Measurements from ENCODE around the gene TMEM120A.
"Not testable (repeated sequence)": the region's sequence is repeated elsewhere in the genome, so short reads cannot be mapped to it uniquely, and the experiment has no call there.

TMEM120A gene

DNA sequence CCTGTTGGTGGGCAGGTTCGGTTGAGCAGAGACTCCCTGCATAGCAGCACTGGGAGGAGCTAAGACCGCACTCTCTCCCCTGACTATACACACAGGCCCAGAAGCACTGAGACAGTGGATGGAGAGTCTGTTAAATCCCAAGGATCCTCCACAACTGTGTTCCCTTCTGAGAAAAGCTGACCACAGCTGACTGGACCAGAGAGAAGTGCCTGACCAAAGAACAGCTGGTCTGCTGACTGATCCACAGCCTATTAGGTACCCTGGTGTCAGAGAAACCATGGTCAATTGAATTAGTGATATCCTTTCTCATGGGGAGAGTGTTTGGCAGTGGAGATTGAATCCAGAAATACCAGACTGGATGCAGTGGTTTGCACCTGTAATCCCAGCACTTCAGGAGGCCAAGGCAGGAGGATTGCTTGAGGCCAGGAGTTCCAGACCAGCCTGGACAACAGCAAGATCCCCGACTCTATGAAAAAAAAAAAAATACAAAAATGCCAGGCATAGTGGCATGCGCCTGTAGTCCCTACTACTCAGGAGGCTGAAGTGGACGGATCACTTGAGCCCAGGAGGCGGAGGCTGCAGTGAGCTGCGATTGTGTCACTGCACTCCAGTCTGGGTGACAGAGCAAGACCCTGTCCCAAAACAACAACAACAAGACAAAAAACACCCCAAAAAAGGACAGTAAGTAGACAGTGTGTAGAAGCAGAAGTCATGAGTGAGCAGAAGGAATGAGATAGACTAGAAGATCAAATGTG lies 27.8 kb upstream of the TMEM120A start:
- TF ChIP-seq, protein P1, sequence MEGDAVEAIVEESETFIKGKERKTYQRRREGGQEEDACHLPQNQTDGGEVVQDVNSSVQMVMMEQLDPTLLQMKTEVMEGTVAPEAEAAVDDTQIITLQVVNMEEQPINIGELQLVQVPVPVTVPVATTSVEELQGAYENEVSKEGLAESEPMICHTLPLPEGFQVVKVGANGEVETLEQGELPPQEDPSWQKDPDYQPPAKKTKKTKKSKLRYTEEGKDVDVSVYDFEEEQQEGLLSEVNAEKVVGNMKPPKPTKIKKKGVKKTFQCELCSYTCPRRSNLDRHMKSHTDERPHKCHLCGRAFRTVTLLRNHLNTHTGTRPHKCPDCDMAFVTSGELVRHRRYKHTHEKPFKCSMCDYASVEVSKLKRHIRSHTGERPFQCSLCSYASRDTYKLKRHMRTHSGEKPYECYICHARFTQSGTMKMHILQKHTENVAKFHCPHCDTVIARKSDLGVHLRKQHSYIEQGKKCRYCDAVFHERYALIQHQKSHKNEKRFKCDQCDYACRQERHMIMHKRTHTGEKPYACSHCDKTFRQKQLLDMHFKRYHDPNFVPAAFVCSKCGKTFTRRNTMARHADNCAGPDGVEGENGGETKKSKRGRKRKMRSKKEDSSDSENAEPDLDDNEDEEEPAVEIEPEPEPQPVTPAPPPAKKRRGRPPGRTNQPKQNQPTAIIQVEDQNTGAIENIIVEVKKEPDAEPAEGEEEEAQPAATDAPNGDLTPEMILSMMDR (IDR thresholded peaks at IDR 0.05; ENCODE audit: insufficient read depth, low read length, poor library complexity, severe bottlenecking): no peak
- Histone ChIP-seq H3K4me3 (replicated peaks; ENCODE audit: low read depth, low read length) (no peak overlapping the region), H3K36me3 (ENCODE audit: control insufficient read depth, insufficient read depth, low read length) (peaks cover 10% of the 10 kb centered on the region), H3K27me3 (replicated peaks; ENCODE audit: control insufficient read depth, insufficient read depth, low read length) (no peaks in the 10 kb centered on the region)
- DNase-seq (ENCODE audit: extremely low read depth, insufficient read length): no peak

DNA sequence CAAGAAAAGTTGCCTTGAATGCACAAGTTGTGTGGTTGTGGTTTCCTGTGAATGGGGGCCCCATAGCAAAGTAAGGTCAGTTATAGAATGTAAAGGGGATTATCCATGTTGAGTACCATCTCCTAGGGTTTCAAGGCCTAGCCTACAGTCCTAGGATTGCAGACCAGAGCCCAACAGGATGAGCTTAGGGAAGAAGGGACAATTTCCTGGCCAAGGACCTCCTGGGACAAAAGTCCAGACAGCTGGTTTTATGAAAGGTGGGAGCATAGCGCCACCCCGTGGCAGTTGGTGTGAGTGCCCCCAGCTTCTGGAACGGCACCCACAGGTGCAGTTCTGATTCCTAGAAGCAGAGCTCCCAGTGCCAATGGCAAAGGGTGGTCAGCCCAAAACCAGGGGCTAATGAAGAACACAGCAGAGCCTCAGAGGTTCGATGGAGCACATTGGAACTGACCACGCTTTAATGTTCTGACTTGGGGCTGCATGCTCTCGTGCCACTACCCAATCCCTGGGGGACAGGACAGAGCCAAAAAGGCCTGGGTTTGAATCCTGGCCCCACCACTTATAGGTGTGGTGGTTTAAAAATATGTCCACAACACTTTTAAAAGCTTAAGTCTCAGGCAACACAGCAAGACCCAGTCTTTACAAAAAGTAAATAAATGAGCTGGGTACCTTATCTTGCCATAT lies 25.8 kb upstream of the TMEM120A start:
- Histone ChIP-seq H3K27me3 (replicated peaks; ENCODE audit: control insufficient read depth, insufficient read depth, low read length) (no peaks in the 10 kb centered on the region), H3K36me3 (ENCODE audit: control insufficient read depth, insufficient read depth, low read length) (peaks cover 12% of the 10 kb centered on the region), H3K4me3 (replicated peaks; ENCODE audit: low read depth, low read length) (no peak overlapping the region)
- peak; percentile 44 for DNase-seq (ENCODE audit: extremely low read depth, insufficient read length)
- TF ChIP-seq, protein P1 (IDR thresholded peaks at IDR 0.05; ENCODE audit: insufficient read depth, low read length, poor library complexity, severe bottlenecking): peak; percentile 91

DNA sequence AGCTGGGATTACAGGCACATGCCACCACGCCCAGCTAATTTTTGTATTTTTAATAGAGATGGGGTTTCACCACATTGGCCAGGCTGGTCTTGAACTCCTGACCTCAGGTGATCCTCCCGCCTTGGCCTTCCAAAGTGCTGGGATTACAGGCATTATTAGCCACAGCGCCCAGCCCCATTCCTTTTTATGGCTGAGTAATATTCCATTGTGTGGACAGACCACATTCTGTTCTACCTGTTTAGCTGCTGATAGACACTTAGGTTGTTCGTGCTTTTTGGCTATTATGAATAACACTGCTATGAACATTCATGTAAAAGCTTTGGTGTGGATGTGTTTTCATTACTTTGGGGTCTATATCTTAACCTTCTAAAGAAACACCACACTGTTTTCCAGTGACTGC lies 24.1 kb upstream of the TMEM120A start:
- H3K27me3 ChIP-seq (replicated peaks; ENCODE audit: control insufficient read depth, insufficient read depth, low read length); H3K4me3 ChIP-seq (replicated peaks; ENCODE audit: low read depth, low read length); DNase-seq (ENCODE audit: extremely low read depth, insufficient read length): not testable (repeated sequence)
- H3K36me3 ChIP-seq (ENCODE audit: control insufficient read depth, insufficient read depth, low read length): peaks cover 10% of the 10 kb centered on the region

GRCh38 chr7:76016191-76016947 lies 22.0 kb upstream of the TMEM120A start:
- TF ChIP-seq, protein P1 (IDR thresholded peaks at IDR 0.05; ENCODE audit: insufficient read depth, low read length, poor library complexity, severe bottlenecking): no peak
- no peaks in the 10 kb centered on the region for H3K27me3 ChIP-seq (replicated peaks; ENCODE audit: control insufficient read depth, insufficient read depth, low read length)
- DNase-seq (ENCODE audit: extremely low read depth, insufficient read length): no peak
- H3K4me3 ChIP-seq (replicated peaks; ENCODE audit: low read depth, low read length): no peak overlapping the region
- H3K36me3 ChIP-seq (ENCODE audit: control insufficient read depth, insufficient read depth, low read length): peaks cover 11% of the 10 kb centered on the region

GRCh38 chr7:76011442-76011861 lies 17.1 kb upstream of the TMEM120A start:
- H3K4me3 ChIP-seq (replicated peaks; ENCODE audit: low read depth, low read length): no peak overlapping the region
- TF ChIP-seq, protein P1 (IDR thresholded peaks at IDR 0.05; ENCODE audit: insufficient read depth, low read length, poor library complexity, severe bottlenecking): no peak
- DNase-seq (ENCODE audit: extremely low read depth, insufficient read length): no peak

More at GRCh38 chr7:76011442-76011861, 17.1 kb upstream of the TMEM120A start:
- Histone ChIP-seq H3K36me3 (ENCODE audit: control insufficient read depth, insufficient read depth, low read length) (peaks cover 9% of the 10 kb centered on the region), H3K27me3 (replicated peaks; ENCODE audit: control insufficient read depth, insufficient read depth, low read length) (no peaks in the 10 kb centered on the region)
